Measurements from ENCODE around the gene NAXE.
"Not testable (repeated sequence)": the region's sequence is repeated elsewhere in the genome, so short reads cannot be mapped to it uniquely, and the experiment has no call there.

NAXE gene

DNA sequence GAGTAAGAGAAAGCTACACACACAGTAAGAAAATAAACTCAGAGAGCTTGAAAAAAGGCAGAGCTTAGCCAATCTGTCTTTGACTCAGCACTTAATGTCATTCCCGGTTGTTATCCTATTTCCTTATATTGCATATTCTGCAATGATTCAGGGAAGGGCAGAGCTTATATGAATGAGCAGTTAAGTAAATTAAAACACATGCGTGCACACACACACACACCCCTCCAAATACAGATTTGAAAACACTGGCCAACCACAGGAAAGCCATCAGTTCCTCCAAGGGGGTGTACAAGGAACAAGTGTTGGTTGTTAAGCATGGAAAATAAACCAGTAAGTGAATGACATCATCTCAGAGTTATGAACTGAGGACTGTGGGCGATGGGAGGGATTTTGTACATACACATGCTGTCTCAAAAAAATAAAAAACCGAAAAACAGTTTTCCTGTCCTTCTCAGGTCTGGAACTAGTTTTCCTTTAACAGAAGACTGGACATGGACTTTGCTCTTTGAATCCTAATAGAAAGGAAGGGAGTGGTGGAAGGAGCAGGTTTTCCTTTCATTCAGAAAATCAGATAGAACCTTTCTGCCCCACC, 20.2 kb upstream of the NAXE start:
- no peak for DNase-seq (ENCODE audit: low spot score)

DNA sequence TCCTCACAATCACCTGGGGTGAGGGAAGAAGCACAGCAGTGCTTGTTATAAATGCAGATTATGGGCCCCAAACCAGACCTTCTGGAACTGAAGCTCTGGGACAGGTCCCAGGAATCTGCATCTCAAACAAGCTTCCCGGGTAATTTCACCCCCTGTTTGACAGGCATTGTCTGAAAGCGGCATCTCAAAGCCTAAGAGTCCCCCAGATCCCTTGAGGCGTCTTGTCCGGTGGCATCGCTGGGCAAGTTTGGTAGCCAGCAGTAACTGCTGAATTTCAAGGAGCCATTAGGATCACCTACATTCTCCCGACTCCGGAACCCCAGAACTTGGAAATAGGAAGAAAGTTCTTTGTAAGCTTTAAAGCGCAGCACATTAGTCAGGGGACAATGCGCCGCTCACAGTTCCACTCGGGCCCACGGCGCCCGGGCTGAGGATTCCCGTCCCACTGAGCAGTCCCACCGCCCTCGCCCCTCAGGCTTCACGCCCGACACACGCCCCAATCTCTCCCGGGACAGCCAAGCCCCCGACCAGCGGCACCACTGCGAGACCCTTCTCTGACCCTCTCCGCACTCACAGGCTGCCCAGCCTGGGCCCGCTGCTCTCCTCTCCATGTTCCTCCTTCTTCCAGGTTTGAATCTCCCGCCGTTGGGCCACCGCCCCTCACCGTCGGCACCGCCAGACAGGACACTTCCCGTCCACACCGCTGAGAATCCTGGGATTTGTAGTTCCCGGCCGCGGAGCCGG, 19.5 kb upstream of the NAXE start, which contains the start of gene IQGAP3:
Gene IQGAP3, minus strand, starts transcription at position 647 of the 744 bp plus-strand sequence. Its CDS starts 36 bp downstream, at position 611.
- DNase-seq (ENCODE audit: low spot score), result peak; percentile 97

DNA sequence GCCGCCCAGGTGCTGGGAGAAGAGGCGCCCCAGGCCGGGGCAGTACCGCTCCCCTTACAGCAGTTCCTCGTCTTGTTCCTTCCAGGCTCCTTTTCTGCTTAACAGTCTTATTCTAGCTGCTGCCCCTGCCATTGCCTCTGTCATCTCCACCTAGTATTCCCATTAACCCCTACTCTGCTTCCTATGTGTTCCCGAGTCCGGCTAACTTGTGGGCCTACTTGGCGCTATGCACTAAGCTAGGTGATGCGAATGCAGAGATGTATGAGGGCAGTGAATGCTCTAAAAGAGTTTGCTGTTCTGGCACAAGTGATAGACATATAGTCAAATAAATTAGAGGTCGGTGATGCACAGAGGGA, 18.9 kb upstream of the NAXE start:
- DNase-seq (ENCODE audit: low spot score), result no peak

DNA sequence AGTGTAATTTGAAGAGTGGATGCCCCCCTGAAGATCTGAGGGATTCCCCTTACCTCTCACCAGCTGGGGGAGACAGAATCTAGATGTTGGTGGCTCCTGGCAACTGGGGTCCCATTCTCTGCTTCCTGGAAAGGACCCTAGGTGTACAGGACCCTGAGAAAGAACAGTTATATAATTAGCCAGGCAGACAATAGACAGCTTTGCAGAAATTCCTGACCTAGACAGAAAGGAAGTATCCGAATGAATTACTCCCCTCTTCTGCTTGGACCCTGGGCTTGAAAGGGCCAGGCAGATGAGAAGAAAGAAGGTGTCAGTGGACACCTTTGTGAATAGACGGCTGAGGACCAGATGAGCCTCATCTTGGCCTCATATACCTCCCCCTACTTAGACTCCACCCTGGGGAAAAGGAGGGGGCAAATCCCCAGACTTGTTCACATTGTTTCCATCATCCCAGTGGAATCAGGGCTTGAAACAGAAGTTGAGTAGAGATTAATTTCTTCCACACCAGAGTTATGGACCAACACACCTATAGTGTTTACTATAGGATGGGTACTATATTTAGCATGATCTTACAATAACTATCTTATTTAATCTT, 17.4 kb upstream of the NAXE start:
- DNase-seq (ENCODE audit: low spot score), result no peak

DNA sequence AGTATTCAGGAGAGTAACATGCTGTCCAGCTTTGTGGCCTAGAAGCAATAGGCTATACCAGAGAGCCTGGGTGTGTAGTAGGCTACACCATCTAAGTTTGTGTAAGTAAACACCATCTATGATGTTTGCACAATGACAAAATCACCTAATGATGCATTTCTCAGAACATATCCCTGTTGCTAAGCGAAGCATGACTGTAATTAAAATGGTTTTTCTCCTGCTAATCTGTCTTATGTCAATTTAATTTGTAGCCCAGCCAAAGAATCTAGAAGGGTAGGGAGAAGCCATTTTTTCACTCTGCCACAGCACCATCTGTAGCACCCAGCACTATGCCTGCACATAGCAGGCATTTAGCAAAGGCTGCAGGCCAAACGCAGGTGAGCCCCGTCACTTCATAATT, 14.0 kb upstream of the NAXE start:
- no peak for DNase-seq (ENCODE audit: low spot score)

DNA sequence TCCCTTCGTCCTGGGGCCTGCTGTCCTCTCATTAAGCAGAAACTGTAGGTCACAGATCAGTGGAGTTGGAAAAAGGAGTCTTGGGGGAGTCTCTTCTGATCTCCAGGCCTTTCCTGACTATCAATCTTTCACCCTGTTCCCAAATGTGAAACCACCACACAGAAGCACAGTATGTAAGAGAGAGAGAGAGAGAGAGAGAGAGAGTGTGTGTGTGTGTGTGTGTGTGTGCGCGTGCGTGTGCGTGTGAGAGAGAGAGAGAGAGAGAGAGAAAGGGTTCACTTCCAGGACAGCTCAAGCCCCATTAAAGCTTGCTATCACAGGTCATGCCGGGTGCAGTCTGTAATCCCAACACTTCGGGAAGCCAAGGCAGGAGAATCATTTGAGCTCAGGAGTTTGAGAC, 13.5 kb upstream of the NAXE start:
- no peak for DNase-seq (ENCODE audit: low spot score)

DNA sequence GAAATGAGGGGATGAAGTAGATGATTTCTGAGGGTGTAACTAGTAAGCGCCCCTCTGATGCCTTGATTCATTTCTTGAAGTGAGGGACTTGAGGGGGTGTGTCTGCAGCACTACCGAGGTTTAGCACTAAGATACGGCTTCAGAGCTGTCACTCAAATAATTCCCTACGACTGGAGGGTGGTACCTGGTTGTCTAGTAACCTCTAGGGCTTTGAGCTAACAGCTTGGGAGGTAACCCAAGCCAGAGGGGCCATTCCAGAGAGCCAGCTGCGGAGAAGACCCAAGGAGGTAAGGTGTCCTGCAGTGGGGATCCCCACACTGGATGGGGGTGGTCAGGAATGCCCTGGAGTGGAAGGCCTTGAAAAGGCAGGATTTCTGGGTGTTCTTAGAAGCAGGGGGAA, 12.1 kb upstream of the NAXE start, which contains the start of gene TTC24:
Gene TTC24, plus strand, starts transcription at position 252 of the 400 bp plus-strand sequence. CDS start 1,642 bp downstream, outside the sequence.
- DNase-seq (ENCODE audit: low spot score), result no peak

DNA sequence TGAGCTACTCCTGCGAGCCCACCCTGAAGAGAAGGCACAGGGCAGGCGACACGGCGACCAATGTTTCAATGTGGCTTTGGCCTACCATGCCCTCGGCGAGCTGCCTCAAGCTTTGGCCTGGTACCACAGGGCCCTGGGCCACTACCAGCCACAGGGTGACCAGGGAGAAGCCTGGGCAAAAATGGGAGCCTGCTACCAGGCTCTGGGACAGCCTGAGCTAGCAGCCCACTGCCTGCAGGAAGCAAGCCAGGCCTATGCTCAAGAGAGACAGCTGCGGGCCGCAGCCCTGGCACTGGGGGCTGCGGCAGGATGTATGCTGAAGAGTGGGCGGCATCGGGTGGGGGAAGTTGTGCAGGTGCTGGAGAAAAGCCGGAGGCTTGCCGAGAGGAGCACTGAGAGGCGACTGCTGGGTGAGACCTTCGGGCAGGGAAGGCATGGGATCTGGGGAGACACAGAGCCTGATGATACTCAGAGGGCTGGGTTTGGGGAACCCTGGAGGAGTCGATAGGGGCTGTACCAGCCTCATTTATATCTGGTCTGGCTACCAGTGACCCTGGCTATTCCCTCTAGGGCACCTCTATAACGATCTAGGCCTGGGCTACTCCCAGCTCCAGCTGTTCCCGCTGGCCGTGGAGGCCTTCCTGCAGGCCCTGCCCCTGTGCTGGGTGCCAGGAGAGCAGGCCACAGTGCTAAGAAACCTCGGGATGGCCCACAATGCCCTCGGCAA, 9.8 kb upstream of the NAXE start:
- DNase-seq (ENCODE audit: low spot score), result no peak

DNA sequence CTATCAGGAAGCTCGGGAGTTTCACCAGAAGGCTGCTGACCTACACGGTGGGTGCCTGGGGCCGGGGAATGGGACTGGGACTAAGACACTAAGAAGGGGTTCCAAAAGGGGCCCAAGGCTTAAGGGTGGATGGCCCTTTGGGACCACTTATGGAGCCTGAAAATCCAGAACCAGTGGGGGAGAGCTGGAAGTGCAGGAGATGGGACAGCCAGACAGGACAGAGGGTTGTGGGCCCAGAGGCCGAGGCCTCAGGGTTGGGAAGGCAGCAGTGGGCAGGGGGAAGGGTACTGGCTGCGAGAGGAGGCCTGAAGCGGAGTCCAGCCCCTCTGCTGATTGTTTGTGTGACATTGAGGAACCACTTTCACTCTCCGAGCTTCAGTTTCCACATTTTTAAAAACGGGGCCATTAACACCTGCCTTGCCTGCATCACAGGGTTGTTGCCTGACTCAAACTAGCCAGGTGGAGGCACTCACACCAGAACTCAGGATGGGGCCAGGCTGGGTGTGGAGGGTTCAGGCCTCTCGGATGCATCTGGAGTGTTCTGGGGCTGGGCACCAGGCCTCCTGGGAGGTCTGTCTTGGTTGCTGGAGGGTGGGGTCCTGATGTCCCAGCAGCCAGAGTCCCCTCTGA, 9.1 kb upstream of the NAXE start:
- no peak for DNase-seq (ENCODE audit: low spot score)

DNA sequence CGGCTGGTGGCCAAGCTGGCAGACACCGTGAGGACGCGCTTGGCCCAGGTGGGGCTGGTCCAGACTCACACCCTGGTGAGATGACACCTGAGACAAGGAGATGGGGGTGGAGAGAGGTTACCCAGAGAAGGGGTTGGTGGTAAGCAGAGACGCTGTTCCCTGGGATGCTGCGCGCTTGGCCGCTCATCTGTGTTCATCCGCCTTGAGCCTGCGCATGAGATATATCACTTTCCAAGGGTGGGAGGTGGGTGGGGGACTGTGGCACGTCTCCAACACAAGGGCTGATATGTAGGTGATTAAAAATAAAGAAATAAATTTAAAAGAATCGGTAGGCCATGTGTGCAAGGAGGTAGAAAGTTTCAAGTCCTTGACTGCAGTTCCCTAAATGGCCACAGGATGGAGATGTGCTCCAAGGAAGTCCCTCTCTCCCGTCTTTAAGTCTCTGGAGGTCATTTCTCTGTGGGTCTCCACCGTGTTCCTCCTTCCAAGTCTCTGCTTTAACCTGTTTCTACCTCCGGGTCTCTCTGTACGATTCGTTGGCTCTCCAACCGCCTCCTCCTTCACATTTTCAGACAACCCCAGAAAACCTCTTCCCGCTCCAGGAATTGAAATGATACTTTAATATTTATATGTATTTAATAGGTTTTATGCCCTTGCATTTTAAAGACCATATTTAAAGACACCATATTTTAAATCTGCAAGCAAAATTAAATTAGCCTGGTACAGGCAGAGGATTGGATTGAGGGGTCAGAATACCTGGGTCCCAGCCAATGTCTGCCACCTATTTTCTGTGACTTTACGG, 7.6 kb upstream of the NAXE start:
- DNase-seq (ENCODE audit: low spot score), result peak; percentile 83

DNA sequence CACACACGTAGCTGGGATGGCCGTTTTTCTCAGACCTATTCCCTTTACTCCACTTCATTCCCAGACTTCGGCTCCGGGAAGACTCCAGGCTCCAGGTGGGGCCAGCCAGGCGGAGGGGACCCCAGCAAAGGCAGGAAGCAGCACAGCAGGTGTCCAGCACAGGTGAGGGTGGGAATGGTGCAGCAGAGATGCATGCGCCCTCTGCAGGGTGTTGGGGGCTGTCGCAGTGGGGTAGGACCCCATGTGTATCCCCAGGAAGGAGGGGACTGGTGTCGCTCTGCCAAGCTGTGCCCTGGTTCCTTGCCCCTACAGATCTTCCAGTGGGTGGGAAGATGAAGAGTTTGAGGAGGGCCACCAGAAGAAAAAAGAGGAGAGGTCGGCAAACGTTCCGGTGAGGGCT, 6.8 kb upstream of the NAXE start:
- peak; percentile 75 for DNase-seq (ENCODE audit: low spot score)

DNA sequence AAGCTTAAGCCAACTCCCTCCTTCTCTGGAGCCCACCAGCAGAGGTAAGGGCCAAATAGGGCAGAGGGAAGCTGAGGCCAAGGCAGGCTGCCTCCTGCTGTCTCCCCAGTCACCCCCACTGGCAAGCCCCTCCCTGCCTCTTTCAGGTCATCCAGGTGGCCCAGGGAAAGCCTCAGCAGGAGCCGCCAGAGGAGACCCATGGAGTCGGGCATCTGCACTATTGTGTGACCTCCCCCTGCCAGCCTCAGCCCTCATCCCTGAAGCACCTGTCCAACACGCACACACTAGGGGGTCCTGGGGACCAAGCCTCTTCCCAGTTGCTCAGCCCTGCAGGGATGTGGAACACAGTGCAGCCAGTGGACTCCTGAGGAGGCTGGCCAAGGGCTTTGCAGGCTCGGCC, 5.3 kb upstream of the NAXE start:
- DNase-seq (ENCODE audit: low spot score), result no peak

DNA sequence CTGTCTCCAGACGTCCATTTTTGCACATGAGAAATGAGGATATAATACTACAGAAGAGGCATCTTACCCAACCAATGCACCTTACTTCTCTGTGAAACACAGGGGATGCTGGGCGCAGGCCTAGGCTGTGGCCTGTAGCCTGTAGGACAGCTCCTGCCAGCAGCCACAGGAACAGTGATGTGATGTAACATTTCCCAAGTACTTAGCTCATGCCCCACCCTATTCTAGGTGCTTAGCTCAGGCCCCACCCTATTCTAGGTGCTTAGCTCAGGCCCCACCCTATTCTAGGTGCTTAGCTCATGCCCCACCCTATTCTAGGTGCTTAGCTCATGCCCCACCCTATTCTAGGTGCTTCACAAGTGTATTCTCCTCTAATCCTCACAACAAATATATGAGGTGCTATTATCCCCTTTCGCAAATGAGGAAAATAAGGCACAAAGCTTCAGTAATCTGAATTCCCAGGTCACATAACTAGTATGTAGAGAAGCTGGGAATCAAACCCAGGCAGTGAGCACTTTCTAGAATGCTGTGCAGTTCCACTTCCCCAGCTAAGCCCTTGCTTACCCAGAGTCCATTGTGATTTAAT, 4.6 kb upstream of the NAXE start:
- no peak for DNase-seq (ENCODE audit: low spot score)

DNA sequence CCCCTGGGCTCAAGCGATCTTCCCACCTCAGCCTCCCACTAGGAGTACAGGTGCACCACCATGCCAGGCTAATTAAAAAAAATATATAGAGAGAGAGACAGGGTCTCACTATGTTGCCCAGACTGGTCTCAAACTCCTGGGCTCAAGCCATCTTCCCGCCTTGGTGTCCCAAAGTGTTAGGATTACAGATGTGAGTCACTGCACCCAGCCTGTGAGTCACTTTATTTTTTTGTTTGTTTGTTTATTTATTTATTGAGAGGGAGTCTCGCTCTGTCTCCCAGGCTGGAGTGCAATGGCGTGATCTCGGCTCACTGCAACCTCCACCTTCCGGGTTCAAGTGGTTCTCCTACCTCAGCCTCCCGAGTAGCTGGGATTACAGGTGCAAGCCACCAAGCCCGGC, 3.6 kb upstream of the NAXE start:
- DNase-seq (ENCODE audit: low spot score), result not testable (repeated sequence)

DNA sequence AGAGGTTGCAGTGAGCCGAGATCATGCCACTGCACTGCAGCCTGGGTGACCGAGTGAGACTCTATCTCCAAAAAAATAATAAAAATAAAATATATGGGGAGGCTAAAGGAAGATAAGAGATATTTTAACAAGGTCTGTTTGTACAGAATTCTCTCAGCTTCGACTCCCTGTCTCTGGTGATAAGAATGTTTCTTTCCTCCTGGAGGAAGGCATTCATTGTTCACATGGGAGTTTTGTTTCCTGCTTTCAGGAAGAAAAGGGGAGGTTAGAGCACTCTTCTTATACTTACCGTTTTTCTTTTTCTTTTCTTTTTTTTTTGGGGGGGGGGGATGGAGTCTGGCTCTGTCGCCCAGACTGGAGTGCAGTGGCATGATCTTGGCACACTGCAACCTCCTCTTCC, 2.0 kb upstream of the NAXE start:
- no peak for DNase-seq (ENCODE audit: low spot score)

DNA sequence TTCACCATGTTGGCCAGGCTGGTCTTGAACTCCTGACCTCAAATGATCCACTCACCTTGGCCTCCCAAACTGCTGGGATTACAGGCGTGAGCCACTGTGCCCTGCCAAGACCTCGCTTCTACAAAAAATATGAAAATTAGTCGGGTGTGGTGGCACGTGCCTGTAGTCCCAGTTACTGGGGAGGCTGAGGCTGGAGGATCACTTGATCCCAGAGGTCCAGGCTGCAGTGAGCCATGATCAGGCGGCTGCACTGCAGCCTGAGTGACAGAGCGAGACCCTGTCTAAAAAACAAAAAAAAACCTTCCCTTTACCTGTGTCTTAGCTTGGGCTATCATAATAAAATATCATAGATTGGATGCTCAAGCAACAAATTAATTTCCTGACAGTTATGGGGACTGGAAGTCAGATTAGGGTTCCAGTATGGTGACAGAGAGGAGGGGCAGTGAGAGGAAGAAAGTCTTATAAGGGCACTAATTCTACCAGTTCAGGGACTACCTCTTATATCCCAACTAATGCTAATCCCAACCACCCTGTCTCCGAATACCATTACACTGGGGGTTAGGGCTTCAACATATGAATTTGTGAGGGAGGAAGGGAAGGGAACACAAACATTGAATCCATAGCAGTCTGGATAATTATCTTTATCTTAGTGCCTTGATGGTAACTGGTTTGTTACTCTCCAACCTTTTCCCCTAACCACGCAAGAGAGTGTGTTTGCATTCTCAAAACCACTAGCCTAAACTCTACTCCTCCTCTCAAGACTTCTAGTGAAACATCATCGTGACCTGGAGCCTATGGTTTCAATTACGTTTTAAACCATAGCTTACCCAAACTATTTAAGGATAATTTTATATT, 1.0 kb upstream of the NAXE start:
- no peak for DNase-seq (ENCODE audit: low spot score)

DNA sequence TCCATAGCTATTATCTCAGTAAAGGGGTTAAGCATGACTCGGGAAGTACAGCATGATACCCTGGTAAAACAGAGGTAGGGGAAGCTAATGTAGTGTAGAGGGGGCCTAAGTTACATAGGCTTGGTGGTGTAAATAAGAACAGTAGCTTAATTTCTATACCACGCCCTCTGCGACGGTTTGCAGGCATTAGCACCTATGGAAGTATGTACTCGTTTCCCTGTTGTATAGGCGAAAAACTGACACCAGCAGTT, 470 bp upstream of the NAXE start:
- no peak for DNase-seq (ENCODE audit: low spot score)

DNA sequence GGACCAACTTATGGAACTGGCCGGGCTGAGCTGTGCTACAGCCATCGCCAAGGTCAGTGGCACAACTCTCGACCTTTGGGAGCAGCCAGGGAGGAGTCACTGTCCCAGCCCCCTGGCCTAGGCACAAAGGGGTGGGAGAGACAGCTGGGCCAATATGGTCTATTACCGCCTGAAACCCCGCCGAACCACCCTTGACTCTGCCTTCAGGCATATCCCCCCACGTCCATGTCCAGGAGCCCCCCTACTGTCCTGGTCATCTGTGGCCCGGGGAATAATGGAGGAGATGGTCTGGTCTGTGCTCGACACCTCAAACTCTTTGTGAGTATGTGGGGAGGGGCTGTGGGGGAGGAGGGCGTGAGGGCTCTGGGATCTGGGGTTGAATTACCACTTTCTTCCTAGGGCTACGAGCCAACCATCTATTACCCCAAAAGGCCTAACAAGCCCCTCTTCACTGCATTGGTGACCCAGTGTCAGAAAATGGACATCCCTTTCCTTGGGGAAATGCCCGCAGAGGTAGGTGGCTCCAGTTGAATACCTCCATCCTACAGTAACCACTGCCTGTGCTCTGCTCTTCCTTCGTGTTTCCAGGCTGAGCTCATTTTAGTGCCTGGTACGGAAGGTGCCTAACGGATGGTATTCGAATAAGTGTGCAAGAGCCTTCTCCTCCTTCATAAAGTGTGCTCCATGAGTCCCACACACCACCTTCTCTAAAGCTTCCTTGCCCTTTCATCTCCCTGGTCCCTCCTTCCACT, 758 bp downstream of the NAXE start:
- no peak for DNase-seq (ENCODE audit: low spot score)

DNA sequence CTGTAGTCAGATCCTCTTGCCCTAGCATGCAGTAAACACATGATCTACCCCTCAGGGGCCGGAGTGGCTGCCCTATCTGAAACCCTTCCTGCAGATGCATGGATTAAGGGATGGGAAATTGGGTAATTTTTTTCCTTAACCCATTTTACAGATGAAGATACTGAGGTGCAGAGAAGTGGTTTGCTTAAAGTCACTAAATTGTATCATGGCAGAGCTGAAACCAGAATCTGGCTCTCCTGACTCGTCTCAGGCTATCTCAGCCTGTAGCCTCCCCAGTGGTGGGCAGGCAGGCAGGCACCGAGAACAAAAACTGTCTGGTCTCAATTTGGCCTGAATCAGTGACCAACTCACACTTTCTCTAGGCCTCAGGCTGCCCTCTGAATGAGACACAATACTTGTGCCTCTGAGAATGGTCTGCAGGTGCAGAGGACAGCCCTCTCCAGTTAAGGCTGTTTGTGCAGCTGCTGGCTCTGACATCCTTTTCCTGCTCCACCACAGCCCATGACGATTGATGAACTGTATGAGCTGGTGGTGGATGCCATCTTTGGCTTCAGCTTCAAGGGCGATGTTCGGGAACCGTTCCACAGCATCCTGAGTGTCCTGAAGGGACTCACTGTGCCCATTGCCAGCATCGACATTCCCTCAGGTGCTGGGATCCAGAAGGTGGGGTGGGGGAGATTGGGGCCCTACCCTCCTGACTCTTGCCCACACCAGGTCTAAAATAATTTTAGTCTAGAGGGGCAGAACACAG, 1.5 kb downstream of the NAXE start:
- DNase-seq (ENCODE audit: low spot score), result no peak
